ENCODE data around the gene LRP10.
A peak's percentile ranks its signal among the peaks of the same experiment; 100 is the strongest.

LRP10 gene

GRCh38 chr14:22839159-22839779 is 32.3 kb upstream of the LRP10 start:
- peak; percentile 91 for DNase-seq (ENCODE audit: low read depth)
- no peak for TF ChIP-seq CTCF (IDR thresholded peaks at IDR 0.05; ENCODE audit: insufficient read depth, low read depth, low read length, missing control alignments)
- H3K4me3 ChIP-seq (ENCODE audit: low read length): peak overlapping the region; percentile 93

GRCh38 chr14:22841311-22841710 is 30.2 kb upstream of the LRP10 start:
- no peak for TF ChIP-seq CTCF (IDR thresholded peaks at IDR 0.05; ENCODE audit: insufficient read depth, low read depth, low read length, missing control alignments)
- DNase-seq (ENCODE audit: low read depth): no peak
- no peak overlapping the region for H3K4me3 ChIP-seq (ENCODE audit: low read length)

GRCh38 chr14:22841769-22842168 is 29.8 kb upstream of the LRP10 start:
- no peak for DNase-seq (ENCODE audit: low read depth)
- TF ChIP-seq CTCF (IDR thresholded peaks at IDR 0.05; ENCODE audit: insufficient read depth, low read depth, low read length, missing control alignments): no peak
- no peak overlapping the region for H3K4me3 ChIP-seq (ENCODE audit: low read length)

GRCh38 chr14:22842211-22843122 is 29.1 kb upstream of the LRP10 start:
- no peak for TF ChIP-seq CTCF (IDR thresholded peaks at IDR 0.05; ENCODE audit: insufficient read depth, low read depth, low read length, missing control alignments)
- no peak overlapping the region for H3K4me3 ChIP-seq (ENCODE audit: low read length)
- DNase-seq (ENCODE audit: low read depth): no peak

- no peak for TF ChIP-seq CTCF (IDR thresholded peaks at IDR 0.05; ENCODE audit: insufficient read depth, low read depth, low read length, missing control alignments)
- DNase-seq (ENCODE audit: low read depth): no peak
These were observed 28.2 kb upstream of the LRP10 start for GRCh38 chr14:22843123-22843925.

GRCh38 chr14:22844221-22845102 is 27.1 kb upstream of the LRP10 start:
- no peak overlapping the region for H3K4me3 ChIP-seq (ENCODE audit: low read length)
- no peak for DNase-seq (ENCODE audit: low read depth)
- no peak for TF ChIP-seq CTCF (IDR thresholded peaks at IDR 0.05; ENCODE audit: insufficient read depth, low read depth, low read length, missing control alignments)

More at GRCh38 chr14:22843123-22843925, 28.2 kb upstream of the LRP10 start:
- H3K4me3 ChIP-seq (ENCODE audit: low read length): no peak overlapping the region

Measured in epithelial cell of esophagus (primary cell).